Right lobe of liver (tissue), 4 donors: ENCODE measurements around the gene C1QL1.

Experiments
- CTCF ChIP-seq, 4 donors: fragments of 200-600 bp in 3 of 4; fragments of 450-650 bp in 1 of 4; IDR thresholded peaks; one replicate each; pipeline versions ENCODE4 v1.5.1 to v1.8.0; 2016 to 2022; ENCODE audit warnings: antibody characterized with exemption in 4 of 4, mild to moderate bottlenecking in 2 of 4
- POLR2A ChIP-seq: fragments of 450-650 bp; IDR thresholded peaks from one replicate; pipeline ENCODE4 v1.6.1; 2017; ENCODE audit warnings: antibody characterized with exemption, mild to moderate bottlenecking
- donor health status: DM: no; HTN: no; CAD: no.
- donor health status: DM: no; HTN: no; CAD: no.
- donor health status: DM: no; HTN: yes; CAD: no.

- TF ChIP-seq POLR2A (no peak), CTCF (IDR thresholded peaks at IDR 0.05) (no peak)
Observed at GRCh38 chr17:45003877-45004276, 35.8 kb upstream of the C1QL1 start.
